GM23338 (cell line): Measurements from ENCODE around the gene BAHCC1. TPM values are rescaled to one million over a fixed set of nuclear protein-coding genes. Genes with fewer than 3 reads are reported as not detected.

Experiments
- ATAC-seq: fragments of 200-7000 bp; cut with Tn5 transposase; 3 replicates; pipeline ENCODE4 v1.9.1; 2020
- DNase-seq: peaks from one replicate; pipeline ENCODE4 v3.0.0-alpha.2; 2015; ENCODE audit warnings: low spot score
- H2AFZ ChIP-seq: fragments of 200-600 bp; sonication (generic); 2 replicates; pipeline ENCODE4 v1.8.0; 2016; ENCODE audit warnings: antibody characterized with exemption, mild to moderate bottlenecking, moderate library complexity
- H3F3A ChIP-seq: fragments of 200-600 bp; sonication (generic); replicated peaks from 2 replicates; pipeline ENCODE4 v1.8.0; 2017; ENCODE audit warnings: antibody characterized with exemption, mixed run types, low read depth
- H3K27ac ChIP-seq: fragments of 200-600 bp; sonication (generic); 2 replicates; pipeline ENCODE4 v1.6.1; 2016; ENCODE audit warnings: low read depth
- H3K27me3 ChIP-seq: fragments of 200-600 bp; sonication (generic); 2 replicates; pipeline ENCODE4 v1.8.0; 2016; ENCODE audit warnings: mild to moderate bottlenecking, mixed run types, moderate library complexity; ENCODE audit not compliant: insufficient read depth
- H3K36me3 ChIP-seq: fragments of 200-600 bp; sonication (generic); 2 replicates; pipeline ENCODE4 v1.8.0; 2016; ENCODE audit warnings: mild to moderate bottlenecking; ENCODE audit not compliant: insufficient read depth
- H3K4me1 ChIP-seq: fragments of 200-600 bp; sonication (generic); 2 replicates; pipeline ENCODE4 v1.8.0; 2016; ENCODE audit warnings: mild to moderate bottlenecking, moderate library complexity; ENCODE audit not compliant: insufficient read depth
- H3K4me2 ChIP-seq: fragments of 200-600 bp; sonication (generic); 2 replicates; pipeline ENCODE4 v1.7.1; 2017; ENCODE audit warnings: mixed run types
- H3K4me3 ChIP-seq: fragments of 200-600 bp; sonication (generic); 2 replicates; pipeline ENCODE4 v1.6.1; 2016; ENCODE audit warnings: mixed run types
- H3K79me2 ChIP-seq: fragments of 200-600 bp; sonication (generic); replicated peaks from 2 replicates; pipeline ENCODE4 v1.8.0; 2017; ENCODE audit warnings: mild to moderate bottlenecking; ENCODE audit not compliant: insufficient read depth
- H3K9me2 ChIP-seq: fragments of 200-600 bp; sonication (generic); 2 replicates; pipeline ENCODE4 v1.8.0; 2017; ENCODE audit not compliant: insufficient read depth
- H4K20me1 ChIP-seq: fragments of 200-600 bp; sonication (generic); replicated peaks from 2 replicates; pipeline ENCODE4 v1.8.0; 2017; ENCODE audit warnings: mild to moderate bottlenecking; ENCODE audit not compliant: insufficient read depth
- H3K27ac Mint-ChIP-seq: 2 replicates; pipeline ENCODE4 v1.8.0; 2020; ENCODE audit warnings: inconsistent platforms, mild to moderate bottlenecking, moderate library complexity, mixed read lengths
- H3K27me3 Mint-ChIP-seq: 3 replicates; pipeline ENCODE4 v1.8.0; 2022; ENCODE audit warnings: low read depth, mild to moderate bottlenecking, moderate library complexity, mixed read lengths, inconsistent platforms; ENCODE audit not compliant: insufficient read depth, poor library complexity
- H3K36me3 Mint-ChIP-seq: 3 replicates; pipeline ENCODE4 v1.8.0; 2021; ENCODE audit warnings: low read depth, mild to moderate bottlenecking, inconsistent platforms, moderate library complexity, mixed read lengths
- H3K4me1 Mint-ChIP-seq: 3 replicates; pipeline ENCODE4 v1.8.0; 2020; ENCODE audit warnings: mild to moderate bottlenecking, inconsistent platforms, mixed read lengths
- H3K4me3 Mint-ChIP-seq: 3 replicates; pipeline ENCODE4 v1.8.0; 2021; ENCODE audit warnings: moderate library complexity, mild to moderate bottlenecking, inconsistent platforms, mixed read lengths
- H3K9me3 Mint-ChIP-seq: 3 replicates; pipeline ENCODE4 v1.8.0; 2020; ENCODE audit warnings: moderate library complexity, mild to moderate bottlenecking, inconsistent platforms, mixed read lengths
- CTCF ChIP-seq, 2 experiments: fragments of 200-600 bp in 1 of 2; sonication (generic) in 1 of 2; conservative IDR thresholded peaks; 2 replicates each; pipeline versions ENCODE4 v1.5.1 to v1.6.1; 2016 to 2017; ENCODE audit warnings: antibody characterized with exemption in 2 of 2, low read depth in 2 of 2, mild to moderate bottlenecking in 2 of 2, moderate library complexity in 1 of 2
- EZH2 ChIP-seq: fragments of 200-600 bp; sonication (generic); IDR thresholded peaks from one replicate; pipeline ENCODE4 v1.8.0; 2017; ENCODE audit warnings: antibody characterized with exemption, mild to moderate bottlenecking, low read depth; ENCODE audit not compliant: unreplicated experiment
- NANOG ChIP-seq: IDR thresholded peaks from 2 replicates; pipeline ENCODE4 v1.6.1; 2016; ENCODE audit warnings: antibody characterized with exemption, borderline replicate concordance
- POLR2AphosphoS5 ChIP-seq: IDR thresholded peaks from 2 replicates; pipeline ENCODE4 v1.6.1; 2016; ENCODE audit warnings: antibody characterized with exemption, low read depth
- REST ChIP-seq: IDR thresholded peaks from one replicate; pipeline ENCODE4 v1.6.1; 2018; ENCODE audit warnings: antibody characterized with exemption; ENCODE audit not compliant: unreplicated experiment
- ZNF114 ChIP-seq: fragments of 250-450 bp; sonication (Bioruptor Pico); IDR thresholded peaks from 2 replicates; pipeline ENCODE4 v1.5.0; 2020; ENCODE audit warnings: mild to moderate bottlenecking, moderate library complexity
- ZNF462 ChIP-seq: fragments of 250-450 bp; sonication (Bioruptor Pico); IDR thresholded peaks from 2 replicates; pipeline ENCODE4 v1.5.0; 2020; ENCODE audit warnings: mild to moderate bottlenecking, moderate library complexity
- polyA plus RNA-seq: library from polyadenylated mRNA; unstranded; fragments of >200 nt; fragmentation: Nextera tagmentation; extraction: Ambion mirVana; gene quantifications from 2 replicates; pipeline ENCODE4 v1.2.1, GENCODE V29; 2016
- total RNA-seq: library from RNA; depleted of rRNA; stranded (reverse); fragments of >200 nt; shearing (Covaris generic); gene quantifications from 2 replicates; pipeline ENCODE4 v1.2.3, GENCODE V29; 2014

BAHCC1 gene
- total and polyA plus RNA-seq, 2 experiments from 2014 or later = 0.24 to 1.1 TPM

GRCh38 chr17:81502471-81503017 lies 107.3 kb downstream of the BAHCC1 start (continued):
- no peak for TF ChIP-seq ZNF462

GRCh38 chr17:81503619-81504018 lies 108.4 kb downstream of the BAHCC1 start:
- Histone ChIP-seq H3K9me2 (no peaks in the 10 kb centered on the region), H3F3A (peaks cover 12% of the 10 kb centered on the region), H3K4me1 (peaks cover 6% of the 10 kb centered on the region; the same call in 1 of the 2 replicates), H3K79me2 (no peaks in the 10 kb centered on the region), H3K27ac (no peak overlapping the region), H4K20me1 (no peaks in the 10 kb centered on the region), H3K36me3 (0 out of 2 replicates have a peak, but pooled peaks cover 2% of the 10 kb centered on the region), H3K4me3 (no peak overlapping the region), H2AFZ (no peak overlapping the region), H3K4me2 (no peak overlapping the region), H3K27me3 (no peaks in the 10 kb centered on the region)
- ATAC-seq = no peak
- H3K9me3 Mint-ChIP-seq = peaks cover 12% of the 10 kb centered on the region; the same call in 2 of the 3 replicates
- TF ChIP-seq REST (no peak), CTCF (conservative IDR thresholded peaks at IDR 0.05; ENCODE audit: low read depth in 2 of 2) (no peak), EZH2 (no peak), POLR2AphosphoS5 (no peak), ZNF114 (no peak), NANOG (no peak)
- no peak for DNase-seq
- no peak overlapping the region for H3K4me3 Mint-ChIP-seq
- peaks cover 29% of the 10 kb centered on the region for H3K27me3 Mint-ChIP-seq
- peaks cover 12% of the 10 kb centered on the region for H3K36me3 Mint-ChIP-seq
- H3K4me1 Mint-ChIP-seq = peaks cover 3% of the 10 kb centered on the region; the same call in 1 of the 3 replicates
- H3K27ac Mint-ChIP-seq = no peak overlapping the region
